ENCODE data around the gene SPG7.

Gene SPG7

DNA sequence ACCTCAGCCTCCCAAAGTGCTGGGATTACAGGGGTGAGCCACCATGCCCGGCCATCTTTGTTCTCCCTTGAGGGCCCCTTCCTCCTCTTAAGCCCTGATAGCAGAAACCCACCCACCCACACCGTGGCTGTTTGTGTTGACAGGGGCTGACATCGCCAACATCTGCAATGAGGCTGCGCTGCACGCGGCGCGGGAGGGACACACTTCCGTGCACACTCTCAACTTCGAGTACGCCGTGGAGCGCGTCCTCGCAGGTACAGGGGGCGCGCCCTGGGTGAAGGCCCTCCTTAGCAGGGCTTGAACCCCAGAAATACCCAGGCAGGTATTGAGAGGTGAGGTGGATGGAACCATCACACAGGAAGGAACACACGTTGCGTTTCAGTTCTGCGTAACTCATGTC lies 39.7 kb downstream of the SPG7 start:
- CTCF ChIA-PET = interaction anchor here (1.5 kb wide), 1 partner anchor 10 kb away, joined by 5 read pairs; no protein-coding TSS in a partner anchor
- TF ChIP-seq FOXM1 (IDR thresholded peaks at IDR 0.05; ENCODE audit: borderline replicate concordance) (no peak), TARDBP (IDR thresholded peaks at IDR 0.05) (no peak), SUZ12 (IDR thresholded peaks at IDR 0.05) (no peak), NFRKB (IDR thresholded peaks at IDR 0.05) (no peak), BHLHE40 (IDR thresholded peaks at IDR 0.05; ENCODE audit: borderline replicate concordance) (no peak), PKNOX1 (IDR thresholded peaks at IDR 0.05) (no peak), FOXA1 (IDR thresholded peaks at IDR 0.05) (no peak)
- POLR2A ChIA-PET = no interaction called here
- no peak for DNase-seq (ENCODE audit: extremely low spot score)

DNA sequence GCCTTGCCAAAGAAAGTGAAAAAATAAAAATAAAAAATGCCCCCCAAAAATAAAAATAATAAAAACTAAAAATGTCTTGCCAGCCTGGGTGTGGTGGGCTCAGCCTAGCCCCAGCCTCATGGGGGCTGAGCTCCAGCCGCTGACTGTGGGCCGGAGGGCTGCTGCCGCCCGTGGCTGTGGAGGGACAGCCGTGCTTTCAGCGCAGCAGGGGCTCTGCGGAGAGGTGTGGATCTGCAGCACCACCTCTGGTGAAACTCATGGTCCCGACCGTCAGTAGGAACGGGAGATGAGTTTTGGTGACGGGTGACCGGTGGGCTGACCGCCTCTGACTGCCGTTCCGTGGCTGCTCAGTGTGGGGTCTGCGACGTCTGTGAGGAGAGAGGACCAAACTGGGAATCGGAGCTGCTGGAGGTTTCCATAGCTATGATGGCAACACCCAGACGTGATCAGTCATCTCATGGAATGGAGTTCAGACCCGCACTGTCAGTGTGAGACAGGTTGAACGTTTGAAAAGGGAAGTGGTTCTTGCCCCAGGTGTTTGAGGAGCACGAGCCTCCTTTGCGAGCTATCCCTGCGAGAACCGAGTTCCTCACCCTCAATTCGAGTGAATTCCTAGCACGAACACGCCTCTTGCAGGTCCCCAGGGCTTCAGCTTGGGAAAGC lies 40.3 kb downstream of the SPG7 start:
- TF ChIP-seq SP1 (IDR thresholded peaks at IDR 0.05) (no peak), L3MBTL2 (conservative IDR thresholded peaks at IDR 0.05) (no peak), HDGF (IDR thresholded peaks at IDR 0.05; ENCODE audit: borderline replicate concordance) (no peak), FOXK2 (IDR thresholded peaks at IDR 0.05) (no peak), SUZ12 (IDR thresholded peaks at IDR 0.05) (no peak), BHLHE40 (IDR thresholded peaks at IDR 0.05; ENCODE audit: borderline replicate concordance) (no peak), TARDBP (IDR thresholded peaks at IDR 0.05) (no peak), ELF4 (IDR thresholded peaks at IDR 0.05) (no peak)
- ChIA-PET POLR2A (no interaction called here), CTCF (interaction anchor here (1.5 kb wide), 1 partner anchor 9 kb away, joined by 5 read pairs; no protein-coding TSS in a partner anchor)

GRCh38 chr16:89549007-89549700 lies 41.0 kb downstream of the SPG7 start:
- CTCF ChIA-PET = interaction anchor here (1.5 kb wide), 1 partner anchor 8 kb away, joined by 5 read pairs; no protein-coding TSS in a partner anchor
- POLR2A ChIA-PET = interaction anchor here (1.3 kb wide), 1 partner anchor 10 kb away, joined by 3 read pairs; no protein-coding TSS in a partner anchor
- TF ChIP-seq CTBP1 (IDR thresholded peaks at IDR 0.05; ENCODE audit: borderline replicate concordance) (no peak), TARDBP (IDR thresholded peaks at IDR 0.05) (no peak), SP1 (IDR thresholded peaks at IDR 0.05) (no peak), NFRKB (IDR thresholded peaks at IDR 0.05) (no peak), ARNT (IDR thresholded peaks at IDR 0.05) (no peak), PKNOX1 (IDR thresholded peaks at IDR 0.05) (no peak), SUZ12 (IDR thresholded peaks at IDR 0.05) (no peak), ELF4 (IDR thresholded peaks at IDR 0.05) (no peak), ZNF384 (IDR thresholded peaks at IDR 0.05) (no peak), BHLHE40 (IDR thresholded peaks at IDR 0.05; ENCODE audit: borderline replicate concordance) (no peak), LEF1 (IDR thresholded peaks at IDR 0.05; ENCODE audit: borderline replicate concordance) (no peak)

More for the DNA sequence above, 40.3 kb downstream of the SPG7 start:
- no peak for DNase-seq (ENCODE audit: extremely low spot score)

GRCh38 chr16:89550421-89551007 lies 42.3 kb downstream of the SPG7 start:
- ChIA-PET CTCF (no interaction called here), POLR2A (interaction anchor here (1.3 kb wide), 1 partner anchor 9 kb away, joined by 3 read pairs; no protein-coding TSS in a partner anchor)
- DNase-seq (ENCODE audit: extremely low spot score) = no peak
- TF ChIP-seq PKNOX1 (IDR thresholded peaks at IDR 0.05) (no peak), L3MBTL2 (conservative IDR thresholded peaks at IDR 0.05) (no peak), SUZ12 (IDR thresholded peaks at IDR 0.05) (no peak), NFRKB (IDR thresholded peaks at IDR 0.05) (no peak), SP1 (IDR thresholded peaks at IDR 0.05) (no peak), FOXK2 (IDR thresholded peaks at IDR 0.05) (no peak), ARNT (IDR thresholded peaks at IDR 0.05) (no peak), HDGF (IDR thresholded peaks at IDR 0.05; ENCODE audit: borderline replicate concordance) (no peak), BHLHE40 (IDR thresholded peaks at IDR 0.05; ENCODE audit: borderline replicate concordance) (no peak), ZNF384 (IDR thresholded peaks at IDR 0.05) (no peak), FOXA1 (IDR thresholded peaks at IDR 0.05) (no peak), CTBP1 (IDR thresholded peaks at IDR 0.05; ENCODE audit: borderline replicate concordance) (no peak), FOXM1 (IDR thresholded peaks at IDR 0.05; ENCODE audit: borderline replicate concordance) (no peak), ELF4 (IDR thresholded peaks at IDR 0.05) (no peak), LEF1 (IDR thresholded peaks at IDR 0.05; ENCODE audit: borderline replicate concordance) (no peak), TARDBP (IDR thresholded peaks at IDR 0.05) (no peak)

More at GRCh38 chr16:89549007-89549700, 41.0 kb downstream of the SPG7 start:
- DNase-seq (ENCODE audit: extremely low spot score) = no peak

GRCh38 chr16:89552329-89552728 lies 44.1 kb downstream of the SPG7 start:
- ChIA-PET CTCF (no interaction called here), POLR2A (no interaction called here)
- TF ChIP-seq BHLHE40 (IDR thresholded peaks at IDR 0.05; ENCODE audit: borderline replicate concordance) (no peak), LEF1 (IDR thresholded peaks at IDR 0.05; ENCODE audit: borderline replicate concordance) (no peak), HDGF (IDR thresholded peaks at IDR 0.05; ENCODE audit: borderline replicate concordance) (no peak), CTBP1 (IDR thresholded peaks at IDR 0.05; ENCODE audit: borderline replicate concordance) (no peak), ELF4 (IDR thresholded peaks at IDR 0.05) (no peak), ARNT (IDR thresholded peaks at IDR 0.05) (no peak), TARDBP (IDR thresholded peaks at IDR 0.05) (no peak), SUZ12 (IDR thresholded peaks at IDR 0.05) (no peak), L3MBTL2 (conservative IDR thresholded peaks at IDR 0.05) (no peak), PKNOX1 (IDR thresholded peaks at IDR 0.05) (no peak), FOXA1 (IDR thresholded peaks at IDR 0.05) (no peak)
- DNase-seq (ENCODE audit: extremely low spot score) = no peak
